Measurements from ENCODE around the gene ARHGAP24.
"Not testable (repeated sequence)": the region's sequence is repeated elsewhere in the genome, so short reads cannot be mapped to it uniquely, and the experiment has no call there.

Gene ARHGAP24

DNA sequence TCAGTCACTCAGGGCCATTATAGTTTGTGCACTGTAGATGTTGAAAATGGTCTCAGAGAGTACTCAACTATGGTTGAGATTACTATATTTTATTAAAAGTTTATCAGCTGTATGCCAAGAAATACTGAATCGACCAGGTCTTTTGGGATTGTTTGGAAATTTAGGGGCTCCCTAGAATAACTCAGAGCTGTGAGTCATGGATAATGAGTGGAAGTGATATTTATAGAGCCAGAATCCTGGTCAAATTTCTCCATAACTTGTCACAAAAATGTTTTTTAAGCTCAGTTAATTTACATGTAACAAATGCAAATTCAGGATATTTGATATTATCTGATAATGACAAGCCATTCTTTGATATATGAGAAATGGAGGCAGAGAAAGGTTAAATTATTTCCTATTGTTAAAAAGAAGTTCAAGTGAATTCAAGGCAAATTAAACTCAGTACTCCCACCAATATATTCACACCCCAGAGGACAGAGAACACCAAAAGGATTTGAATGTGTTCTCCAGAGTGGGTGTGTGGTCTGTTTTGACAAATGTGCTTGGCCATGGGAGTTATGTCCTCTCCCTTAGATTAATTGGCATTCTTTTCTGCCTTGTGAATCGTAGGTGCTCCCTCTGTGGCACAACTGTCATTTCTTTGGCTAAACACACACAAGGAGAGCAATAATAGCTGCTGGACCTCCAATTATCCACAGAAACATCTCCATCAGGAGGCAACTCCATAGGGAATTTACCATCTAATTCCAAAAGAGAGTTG, 37.7 kb downstream of the ARHGAP24 start:
- H3K27me3 ChIP-seq, result no peaks in the 10 kb centered on the region
- H3K9me3 ChIP-seq, result no peaks in the 10 kb centered on the region
- H3K27ac ChIP-seq, result no peak overlapping the region
- H3K4me3 ChIP-seq (ENCODE audit: low read depth in 1 of 2, low read length in 1 of 2), result no peak overlapping the region
- TF ChIP-seq, protein P1, sequence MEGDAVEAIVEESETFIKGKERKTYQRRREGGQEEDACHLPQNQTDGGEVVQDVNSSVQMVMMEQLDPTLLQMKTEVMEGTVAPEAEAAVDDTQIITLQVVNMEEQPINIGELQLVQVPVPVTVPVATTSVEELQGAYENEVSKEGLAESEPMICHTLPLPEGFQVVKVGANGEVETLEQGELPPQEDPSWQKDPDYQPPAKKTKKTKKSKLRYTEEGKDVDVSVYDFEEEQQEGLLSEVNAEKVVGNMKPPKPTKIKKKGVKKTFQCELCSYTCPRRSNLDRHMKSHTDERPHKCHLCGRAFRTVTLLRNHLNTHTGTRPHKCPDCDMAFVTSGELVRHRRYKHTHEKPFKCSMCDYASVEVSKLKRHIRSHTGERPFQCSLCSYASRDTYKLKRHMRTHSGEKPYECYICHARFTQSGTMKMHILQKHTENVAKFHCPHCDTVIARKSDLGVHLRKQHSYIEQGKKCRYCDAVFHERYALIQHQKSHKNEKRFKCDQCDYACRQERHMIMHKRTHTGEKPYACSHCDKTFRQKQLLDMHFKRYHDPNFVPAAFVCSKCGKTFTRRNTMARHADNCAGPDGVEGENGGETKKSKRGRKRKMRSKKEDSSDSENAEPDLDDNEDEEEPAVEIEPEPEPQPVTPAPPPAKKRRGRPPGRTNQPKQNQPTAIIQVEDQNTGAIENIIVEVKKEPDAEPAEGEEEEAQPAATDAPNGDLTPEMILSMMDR (IDR thresholded peaks at IDR 0.05), result no peak
- H3K36me3 ChIP-seq, result no peaks in the 10 kb centered on the region
- H3K4me1 ChIP-seq (ENCODE audit: control insufficient read depth in 1 of 2, insufficient read depth in 1 of 2, low read depth in 1 of 2, low read length in 1 of 2), result peaks cover 0 to 4% of the 10 kb centered on the region in 2 experiments

DNA sequence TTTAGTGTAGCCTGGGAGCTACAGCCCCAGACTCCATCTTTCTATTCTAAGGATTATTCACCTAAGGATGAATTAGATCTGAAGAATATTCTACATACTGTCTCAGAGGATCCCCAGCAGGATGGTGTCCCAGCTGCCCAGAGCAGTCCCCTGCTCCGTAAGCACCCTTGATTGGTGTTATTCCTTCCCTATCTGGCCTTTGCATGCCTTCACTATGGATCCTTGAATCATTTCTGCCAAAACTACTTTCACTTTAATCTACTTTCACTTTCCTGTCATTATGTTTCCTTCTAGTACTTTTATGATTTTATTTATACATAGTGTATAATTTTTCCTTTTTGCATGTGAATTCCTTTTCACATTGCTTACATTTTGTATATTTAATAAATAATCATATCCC, 39.2 kb downstream of the ARHGAP24 start:
- Histone ChIP-seq H3K27ac (no peak overlapping the region), H3K27me3 (no peaks in the 10 kb centered on the region), H3K4me3 (ENCODE audit: low read depth in 1 of 2, low read length in 1 of 2) (no peak overlapping the region), H3K4me1 (ENCODE audit: control insufficient read depth in 1 of 2, insufficient read depth in 1 of 2, low read depth in 1 of 2, low read length in 1 of 2) (peaks cover 0 to 4% of the 10 kb centered on the region in 2 experiments), H3K9me3 (no peaks in the 10 kb centered on the region), H3K36me3 (no peaks in the 10 kb centered on the region)
- TF ChIP-seq, protein P1 (IDR thresholded peaks at IDR 0.05), result no peak

DNA sequence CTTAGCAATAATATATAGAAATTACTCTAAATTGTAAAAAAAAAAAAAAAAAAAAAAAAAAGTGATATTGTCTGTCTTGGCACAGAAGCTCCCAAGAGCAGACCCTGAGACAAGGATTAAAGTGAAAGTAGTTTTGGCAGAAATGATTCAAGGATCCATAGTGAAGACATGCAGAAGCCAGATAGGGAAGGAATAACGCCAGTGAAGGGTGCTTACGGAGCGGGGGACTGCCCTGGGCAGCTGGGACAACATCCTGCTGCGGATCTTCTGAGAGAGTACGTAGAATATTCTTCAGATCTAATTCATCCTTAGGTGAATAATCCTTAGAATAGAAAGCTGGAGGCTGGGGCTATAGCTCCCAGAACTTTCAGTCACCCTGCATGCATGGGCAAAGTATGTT, 39.8 kb downstream of the ARHGAP24 start:
- Histone ChIP-seq H3K27me3 (no peaks in the 10 kb centered on the region), H3K4me1 (ENCODE audit: control insufficient read depth in 1 of 2, insufficient read depth in 1 of 2, low read depth in 1 of 2, low read length in 1 of 2) (peaks cover 0 to 4% of the 10 kb centered on the region in 2 experiments)
- TF ChIP-seq, protein P1 (IDR thresholded peaks at IDR 0.05), result no peak

DNA sequence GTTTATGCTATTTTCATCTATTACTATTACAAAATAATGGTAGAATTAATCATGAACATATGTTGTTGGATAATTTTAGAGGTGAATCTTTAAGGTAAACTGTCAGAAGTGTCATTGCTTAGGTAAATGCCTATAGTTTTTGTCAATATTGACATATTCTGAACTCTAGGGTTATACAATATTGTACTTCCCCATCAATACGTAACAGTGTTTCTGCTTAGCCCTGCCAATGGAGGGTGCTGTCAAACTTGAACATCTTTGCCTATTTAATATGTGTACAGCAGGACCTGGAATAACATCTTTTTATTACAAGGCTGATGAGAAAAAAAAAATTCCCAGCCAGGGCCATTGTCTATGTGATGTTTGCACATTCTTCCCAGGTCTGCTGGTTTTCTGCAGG, 40.8 kb downstream of the ARHGAP24 start:
- Histone ChIP-seq H3K4me1 (ENCODE audit: control insufficient read depth in 1 of 2, insufficient read depth in 1 of 2, low read depth in 1 of 2, low read length in 1 of 2) (peaks cover 0 to 10% of the 10 kb centered on the region in 2 experiments), H3K36me3 (no peaks in the 10 kb centered on the region), H3K27ac (no peak overlapping the region), H3K27me3 (no peaks in the 10 kb centered on the region), H3K4me3 (ENCODE audit: low read depth in 1 of 2, low read length in 1 of 2) (no peak overlapping the region), H3K9me3 (no peaks in the 10 kb centered on the region)
- TF ChIP-seq, protein P1 (IDR thresholded peaks at IDR 0.05), result no peak

More for the DNA sequence above, 39.8 kb downstream of the ARHGAP24 start:
- Histone ChIP-seq H3K4me3 (ENCODE audit: low read depth in 1 of 2, low read length in 1 of 2) (no peak overlapping the region), H3K27ac (no peak overlapping the region), H3K36me3 (no peaks in the 10 kb centered on the region), H3K9me3 (no peaks in the 10 kb centered on the region)

DNA sequence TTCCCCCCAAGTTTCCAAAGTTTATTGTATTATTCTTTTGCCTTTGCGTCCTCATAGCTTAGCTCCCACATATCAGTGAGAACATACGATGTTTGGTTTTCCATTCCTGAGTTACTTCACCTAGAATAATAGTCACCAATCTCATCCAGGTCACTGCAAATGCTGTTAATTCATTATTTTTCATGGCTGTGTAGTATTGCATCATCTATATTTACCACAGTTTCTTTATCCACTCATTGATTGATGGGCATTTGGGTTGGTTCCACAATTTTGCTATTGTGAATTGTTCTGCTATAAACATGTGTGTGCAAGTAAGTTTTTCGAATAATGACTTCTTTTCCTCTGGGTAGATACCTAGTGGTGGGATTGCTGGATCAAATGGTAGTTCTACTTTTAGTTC, 43.6 kb downstream of the ARHGAP24 start:
- peaks cover 6 to 14% of the 10 kb centered on the region in 2 experiments for H3K4me1 ChIP-seq (ENCODE audit: control insufficient read depth in 1 of 2, insufficient read depth in 1 of 2, low read depth in 1 of 2, low read length in 1 of 2)
- H3K36me3 ChIP-seq; H3K27me3 ChIP-seq; H3K4me3 ChIP-seq (ENCODE audit: low read depth in 1 of 2, low read length in 1 of 2); H3K27ac ChIP-seq; H3K9me3 ChIP-seq: not testable (repeated sequence)

All from neutrophil (primary cell).